ENCODE measurements around the gene PXYLP1. TPM values are rescaled to one million over a fixed set of nuclear protein-coding genes. Genes with fewer than 3 reads are reported as not detected.

PXYLP1 gene
- total RNA-seq, 2 donors from 2014 or later, result 12.0 to 15.3 TPM

- TF ChIP-seq CTCF (IDR thresholded peaks at IDR 0.05), result no peak
- TF ChIP-seq POLR2AphosphoS5 (IDR thresholded peaks at IDR 0.05), result no peak
- TF ChIP-seq POLR2A (IDR thresholded peaks at IDR 0.05), result no peak
- 88% methylated on average over 4 of the region's 4 CpGs for WGBS
- Histone ChIP-seq H3K36me3 (no peaks in the 10 kb centered on the region), H3K9me3 (no peaks in the 10 kb centered on the region), H3K4me3 (no peak overlapping the region), H3K4me1 (replicated peaks) (no peaks in the 10 kb centered on the region), H3K27ac (no peak overlapping the region), H3K27me3 (replicated peaks; ENCODE audit: insufficient read depth) (no peaks in the 10 kb centered on the region)
- DNase-seq (ENCODE audit: low spot score), result no peak
- intact Hi-C loops (cut with DNase I), result no loop called here
Observed at GRCh38 chr3:141323936-141324704, 92.5 kb downstream of the PXYLP1 start.

GRCh38 chr3:141326123-141326522 lies 94.5 kb downstream of the PXYLP1 start:
- Histone ChIP-seq H3K4me3 (no peak overlapping the region), H3K27ac (no peak overlapping the region), H3K9me3 (no peaks in the 10 kb centered on the region), H3K36me3 (no peaks in the 10 kb centered on the region), H3K27me3 (replicated peaks; ENCODE audit: insufficient read depth) (no peaks in the 10 kb centered on the region), H3K4me1 (replicated peaks) (no peaks in the 10 kb centered on the region)
- no peak for TF ChIP-seq POLR2AphosphoS5 (IDR thresholded peaks at IDR 0.05)
- no peak for TF ChIP-seq POLR2A (IDR thresholded peaks at IDR 0.05)
- no peak for DNase-seq (ENCODE audit: low spot score)
- intact Hi-C loops (cut with DNase I), result no loop called here

GRCh38 chr3:141326626-141327025 lies 95.0 kb downstream of the PXYLP1 start:
- Histone ChIP-seq H3K4me1 (replicated peaks) (no peaks in the 10 kb centered on the region), H3K27me3 (replicated peaks; ENCODE audit: insufficient read depth) (no peaks in the 10 kb centered on the region), H3K27ac (no peak overlapping the region), H3K9me3 (no peaks in the 10 kb centered on the region), H3K36me3 (no peaks in the 10 kb centered on the region), H3K4me3 (no peak overlapping the region)
- 79% methylated on average over 3 of the region's 3 CpGs for WGBS
- no peak for DNase-seq (ENCODE audit: low spot score)
- TF ChIP-seq POLR2A (IDR thresholded peaks at IDR 0.05), result no peak
- no peak for TF ChIP-seq POLR2AphosphoS5 (IDR thresholded peaks at IDR 0.05)
- TF ChIP-seq CTCF (IDR thresholded peaks at IDR 0.05), result no peak
- intact Hi-C loops (cut with DNase I), result no loop called here

GRCh38 chr3:141328286-141329166 lies 96.9 kb downstream of the PXYLP1 start:
- 78% methylated on average over 7 of the region's 7 CpGs for WGBS
- no peak overlapping the region for H3K4me3 ChIP-seq
- no peaks in the 10 kb centered on the region for H3K36me3 ChIP-seq
- H3K27me3 ChIP-seq (replicated peaks; ENCODE audit: insufficient read depth), result no peaks in the 10 kb centered on the region
- intact Hi-C loops (cut with DNase I), result no loop called here
- H3K4me1 ChIP-seq (replicated peaks), result no peaks in the 10 kb centered on the region
- no peak for TF ChIP-seq POLR2AphosphoS5 (IDR thresholded peaks at IDR 0.05)
- TF ChIP-seq POLR2A (IDR thresholded peaks at IDR 0.05), result no peak
- no peak for TF ChIP-seq CTCF (IDR thresholded peaks at IDR 0.05)
- no peaks in the 10 kb centered on the region for H3K9me3 ChIP-seq
- no peak overlapping the region for H3K27ac ChIP-seq
- no peak for DNase-seq (ENCODE audit: low spot score)

GRCh38 chr3:141330235-141330634 lies 98.6 kb downstream of the PXYLP1 start:
- Histone ChIP-seq H3K4me1 (replicated peaks) (no peaks in the 10 kb centered on the region), H3K9me3 (no peaks in the 10 kb centered on the region), H3K4me3 (no peak overlapping the region), H3K36me3 (no peaks in the 10 kb centered on the region), H3K27ac (no peak overlapping the region), H3K27me3 (replicated peaks; ENCODE audit: insufficient read depth) (no peaks in the 10 kb centered on the region)
- DNase-seq (ENCODE audit: low spot score), result no peak
- intact Hi-C loops (cut with DNase I), result no loop called here
- 94% methylated on average over 3 of the region's 3 CpGs for WGBS
- TF ChIP-seq POLR2A (IDR thresholded peaks at IDR 0.05) (no peak), CTCF (IDR thresholded peaks at IDR 0.05) (no peak), POLR2AphosphoS5 (IDR thresholded peaks at IDR 0.05) (no peak)

All from prostate gland (tissue), 2 donors.